HepG2 (cell line): ENCODE results near the gene SLC12A2. TPM values are rescaled to one million over a fixed set of nuclear protein-coding genes. Genes with fewer than 3 reads are reported as not detected.

Experiments
- ATAC-seq: fragments of 200-7000 bp; cut with Tn5 transposase; 3 replicates; pipeline ENCODE4 v1.9.1; 2020; ENCODE audit warnings: mild to moderate bottlenecking, moderate library complexity
- BruUV-seq: library from RNA; stranded (reverse); fragments of 400-500 nt; replicated peaks from 2 replicates; lab custom pipeline; 2021; lab: Mats Ljungman, UMichigan
- CTCF ChIA-PET: fragments of 300-600 bp; formaldehyde crosslinking; extraction: SDS; loops from one replicate; lab custom pipeline; 2021; ENCODE audit warnings: low total read pairs, inconsistent platforms, low intra/inter-chr PET ratio; lab: Yijun Ruan, JAX
- POLR2A ChIA-PET: fragments of 350-600 bp; sonication (Branson Sonifier 250); formaldehyde crosslinking; loops from one replicate; lab custom pipeline; 2020; ENCODE audit warnings: antibody characterized with exemption, inconsistent platforms; lab: Yijun Ruan, JAX
- DNase-seq: peaks from one replicate; pipeline ENCODE4 v3.0.0-alpha.2; 2015; ENCODE audit warnings: low spot score
- FAIRE-seq: peaks from 3 replicates; lab custom pipeline; 2011; peaks lifted over from hg19 to GRCh38; lab: Jason Lieb, UNC
- H2AFZ ChIP-seq: one replicate; pipeline ENCODE4 v1.6.1; 2011; ENCODE audit warnings: low read length, inconsistent platforms
- H3K27ac ChIP-seq: fragments of 300-600 bp; 3 replicates; pipeline ENCODE4 v1.8.0; 2011; ENCODE audit warnings: mixed run types, mild to moderate bottlenecking, mixed read lengths, low read length, inconsistent platforms; ENCODE audit not compliant: insufficient read depth; ENCODE audit errors: extremely low read length
- H3K27me3 ChIP-seq, 2 experiments: fragments of 200-600 bp in 1 of 2; 2 replicates in 1 of 2; 3 replicates in 1 of 2; pipeline versions ENCODE4 v1.6.0 to v1.8.0; 2011; ENCODE audit warnings: low read length in 2 of 2, mild to moderate bottlenecking in 2 of 2, moderate library complexity in 2 of 2, inconsistent platforms in 1 of 2; ENCODE audit not compliant: insufficient read depth in 2 of 2, control insufficient read depth in 1 of 2
- H3K36me3 ChIP-seq, 2 experiments: fragments of 200-600 bp in 1 of 2; replicated peaks in 1 of 2; 2 replicates in 1 of 2; 3 replicates in 1 of 2; pipeline versions ENCODE4 v1.5.1 to v1.8.0; 2011; ENCODE audit warnings: low read length in 2 of 2, inconsistent platforms in 1 of 2; ENCODE audit not compliant: insufficient read depth in 2 of 2, control insufficient read depth in 1 of 2
- H3K4me1 ChIP-seq: 2 replicates; pipeline ENCODE4 v1.5.1; 2012; ENCODE audit warnings: low read length, inconsistent platforms; ENCODE audit not compliant: insufficient read depth
- H3K4me2 ChIP-seq: 2 replicates; pipeline ENCODE4 v1.6.0; 2011; ENCODE audit warnings: low read depth, low read length, inconsistent platforms
- H3K4me3 ChIP-seq, 3 experiments: fragments of 200-600 bp in 1 of 3; sonication (generic), shearing (Covaris generic) in 1 of 3; replicated peaks in 1 of 3; 2 replicates each; pipeline ENCODE4 v1.5.1; 2011 to 2016; ENCODE audit warnings: low read length in 3 of 3, inconsistent platforms in 2 of 3, low read depth in 2 of 3, mild to moderate bottlenecking in 2 of 3, control low read depth in 1 of 3, mixed read lengths in 1 of 3; ENCODE audit not compliant: insufficient read depth in 1 of 3
- H3K79me2 ChIP-seq: one replicate; pipeline ENCODE4 v1.6.1; 2011; ENCODE audit warnings: low read length, inconsistent platforms; ENCODE audit not compliant: insufficient read depth
- H3K9ac ChIP-seq: 2 replicates; pipeline ENCODE4 v1.6.0; 2011; ENCODE audit warnings: mild to moderate bottlenecking, low read depth, low read length, inconsistent platforms; ENCODE audit not compliant: insufficient read depth
- H3K9me3 ChIP-seq: 2 replicates; pipeline ENCODE4 v1.5.1; 2012; ENCODE audit warnings: mild to moderate bottlenecking, low read length
- H4K20me1 ChIP-seq: 2 replicates; pipeline ENCODE4 v1.6.0; 2011; ENCODE audit warnings: inconsistent platforms, mild to moderate bottlenecking, low read length, moderate library complexity; ENCODE audit not compliant: insufficient read depth
- ADNP ChIP-seq: sonication (generic); formaldehyde crosslinking; IDR thresholded peaks from 2 replicates; pipeline ENCODE4 v1.4.0; 2020; ENCODE audit warnings: missing genetic modification reagents
- DBP ChIP-seq: sonication (generic); formaldehyde crosslinking; IDR thresholded peaks from 2 replicates; pipeline ENCODE4 v1.4.0; 2020; ENCODE audit warnings: missing genetic modification reagents; ENCODE audit errors: not compliant biosample characterization
- ELF4 ChIP-seq: sonication (generic); formaldehyde crosslinking; IDR thresholded peaks from 2 replicates; pipeline ENCODE4 v1.5.0; 2020; ENCODE audit warnings: missing genetic modification reagents, mild to moderate bottlenecking, moderate library complexity, borderline replicate concordance
- RFX3 ChIP-seq: IDR thresholded peaks from 2 replicates; pipeline ENCODE4 v1.6.1; 2016; ENCODE audit warnings: missing biosample characterization, missing genetic modification reagents
- SP5 ChIP-seq: IDR thresholded peaks from 2 replicates; pipeline ENCODE4 v1.6.1; 2016; ENCODE audit warnings: low read depth, borderline replicate concordance
- ZBTB20 ChIP-seq: sonication (generic); formaldehyde crosslinking; IDR thresholded peaks from 2 replicates; pipeline ENCODE4 v1.8.1; 2023; ENCODE audit warnings: missing genetic modification reagents, low read depth, mild to moderate bottlenecking, borderline replicate concordance
- ZNF20 ChIP-seq: sonication (generic); formaldehyde crosslinking; IDR thresholded peaks from 2 replicates; pipeline ENCODE4 v1.4.0; 2020; ENCODE audit warnings: mild to moderate bottlenecking, moderate library complexity, missing genetic modification reagents
- ZNF256 ChIP-seq: sonication (generic); formaldehyde crosslinking; conservative IDR thresholded peaks from 2 replicates; pipeline ENCODE4 v1.4.0; 2020; ENCODE audit warnings: missing genetic modification reagents
- ZNF282 ChIP-seq: fragments of 450-650 bp; IDR thresholded peaks from 2 replicates; pipeline ENCODE4 v1.6.1; 2018; ENCODE audit not compliant: partially characterized antibody
- ZZZ3 ChIP-seq: sonication (generic); formaldehyde crosslinking; IDR thresholded peaks from 2 replicates; pipeline ENCODE4 v1.4.0; 2020; ENCODE audit warnings: missing genetic modification reagents, mild to moderate bottlenecking, borderline replicate concordance
- WGBS: methylation state at CpG from one replicate; pipeline ENCODE4 v1.1.6; 2017; ENCODE audit warnings: low lambda C conversion rate; 5-methylcytosine and 5-hydroxymethylcytosine counted together
- in situ Hi-C: cut with HindIII; loops from 2 replicates; pipeline ENCODE4 v1.10.0; 2017; ENCODE audit warnings: low pct_unique_long_range_greater_than_20kb; ENCODE audit not compliant: extremely low pct_ligation_motif_present
- intact Hi-C: fragments of 100-400 bp; cut with micrococcal nuclease; formaldehyde crosslinking; loops from one replicate; pipeline ENCODE4 v1.10.0; 2022; ENCODE audit not compliant: unreplicated experiment
- polyA plus RNA-seq, 8 experiments: library from polyadenylated mRNA; depleted of rRNA in 3 of 8; stranded (reverse) in 7 of 8; unstranded in 1 of 8; fragments of >200 nt; fragmentation: Illumina TruSeq in 4 of 8; extraction: Trizol in 4 of 8; gene quantifications; 2 replicates each; pipeline versions ENCODE4 v1.2.1 to v1.2.3, GENCODE V29; 2011 to 2016; ENCODE audit warnings: low read depth in 4 of 8, missing spikeins in 1 of 8, mixed read lengths in 1 of 8; ENCODE audit not compliant: insufficient read depth in 1 of 8
- total RNA-seq, 5 experiments: library from RNA; depleted of rRNA; stranded (reverse); fragments of >200 nt; fragmentation: Illumina TruSeq; extraction: Trizol; gene quantifications; 2 replicates each; pipeline ENCODE4 v1.2.3, GENCODE V29; 2016; ENCODE audit warnings: low read depth in 1 of 5
- TF ChIP-seq, protein P1 (sequence below), 2 experiments: sonication (generic) in 1 of 2; formaldehyde crosslinking in 1 of 2; IDR thresholded peaks; 2 replicates each; pipeline versions ENCODE4 v1.6.1 to v1.9.0; 2014 to 2022; ENCODE audit warnings: antibody characterized with exemption in 1 of 2, borderline replicate concordance in 1 of 2, inconsistent platforms in 1 of 2, low read depth in 1 of 2, missing genetic modification reagents in 1 of 2

The SLC12A2 gene
- total and polyA plus RNA-seq, 2 of the 13 experiments (the other 11 are each of a cell fraction or from before 2014, with no cell fraction given), result 4.0 to 9.7 TPM

DNA sequence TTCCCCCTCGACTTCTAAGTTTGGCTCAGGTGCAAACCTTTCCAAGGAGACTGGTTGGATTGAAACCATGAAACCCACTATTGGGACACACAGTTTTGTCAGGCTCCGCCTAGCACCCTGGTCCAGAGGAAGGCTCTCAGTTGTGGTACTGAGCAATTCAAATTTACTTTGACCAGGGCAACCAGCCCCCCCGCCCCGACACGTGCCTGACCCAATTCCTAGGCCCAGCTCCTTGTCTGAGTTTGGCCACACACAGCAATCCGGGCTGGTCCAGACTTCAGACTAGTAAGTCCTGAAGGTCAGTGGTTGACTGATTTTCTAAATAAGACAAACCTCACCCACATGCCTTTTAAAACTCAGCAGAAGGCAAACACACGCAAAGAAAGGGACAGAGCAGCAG lies 132.7 kb downstream of the SLC12A2 start:
- Histone ChIP-seq H3K4me1 (no peaks in the 10 kb centered on the region), H2AFZ (no peak overlapping the region), H3K27me3 (peaks cover 0 to 6% of the 10 kb centered on the region in 2 experiments; a peak in 2 of 5 replicates), H3K9ac (no peak overlapping the region), H3K79me2 (no peaks in the 10 kb centered on the region), H3K4me3 (no peak overlapping the region), H3K27ac (no peak overlapping the region), H3K36me3 (no peaks in the 10 kb centered on the region), H4K20me1 (no peaks in the 10 kb centered on the region), H3K9me3 (no peaks in the 10 kb centered on the region), H3K4me2 (no peak overlapping the region)
- intact Hi-C loops (no loop called here), in situ Hi-C loops (loop anchor here (10.0 to 25.0 kb wide), 4 partner anchors 459 to 1549 kb away; no protein-coding TSS in a partner anchor)
- no TSS peak for BruUV-seq
- no peak for DNase-seq
- no peak for FAIRE-seq
- ChIA-PET POLR2A (no interaction called here), CTCF (no interaction called here)
- no peak for ATAC-seq
- 9% methylated on average over 7 of the region's 7 CpGs for WGBS
- TF ChIP-seq RFX3 (CRISPR knock-in tag) (no peak), ZNF256 (no peak)

DNA sequence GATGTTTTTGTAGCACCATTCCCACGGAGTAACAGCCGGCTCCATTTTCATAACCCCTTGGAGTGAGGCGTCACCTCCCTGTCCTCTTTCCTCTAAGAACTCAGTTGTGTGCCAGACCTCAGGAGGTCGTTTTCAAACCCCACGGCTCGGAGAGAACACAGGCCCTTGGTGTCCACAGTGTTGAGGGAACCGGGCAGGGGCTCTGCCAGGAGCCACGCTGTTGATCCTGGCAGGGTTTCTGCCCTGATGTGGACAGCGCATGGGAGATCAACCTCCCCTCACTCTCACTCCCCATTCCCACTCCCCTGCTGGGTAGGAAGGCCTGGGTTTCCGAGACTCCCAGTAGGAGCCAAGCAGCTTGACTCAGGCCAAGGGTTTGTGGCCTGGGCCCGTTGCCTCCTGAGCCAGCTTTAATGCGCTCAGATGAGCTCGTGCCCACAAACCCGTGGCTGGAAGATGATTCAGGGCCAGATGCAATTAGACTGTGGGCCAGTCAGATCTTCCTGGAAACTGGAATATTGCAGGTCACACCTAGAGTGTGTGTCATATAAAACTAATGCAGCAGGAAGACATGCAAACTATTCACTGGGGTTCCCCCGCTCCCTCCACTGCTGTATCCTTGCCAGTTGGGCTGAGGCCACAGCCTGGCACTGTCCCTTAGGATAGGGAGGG lies 133.4 kb downstream of the SLC12A2 start:
- no peak overlapping the region for H3K27ac ChIP-seq
- H3K4me2 ChIP-seq, result no peak overlapping the region
- H3K9me3 ChIP-seq, result no peaks in the 10 kb centered on the region
- ATAC-seq (no peak; the same call in 2 of the 3 replicates), DNase-seq (no peak), FAIRE-seq (no peak)
- H3K9ac ChIP-seq, result no peak overlapping the region
- no peak overlapping the region for H3K4me3 ChIP-seq
- 17% methylated on average over 15 of the region's 15 CpGs for WGBS
- H3K4me1 ChIP-seq, result no peaks in the 10 kb centered on the region
- no peak overlapping the region for H2AFZ ChIP-seq
- in situ Hi-C loops, result loop anchor here (10.0 to 25.0 kb wide), 4 partner anchors 458 to 1548 kb away; no protein-coding TSS in a partner anchor
- ChIA-PET POLR2A (no interaction called here), CTCF (no interaction called here)
- no TSS peak for BruUV-seq
- no peaks in the 10 kb centered on the region for H3K79me2 ChIP-seq
- H4K20me1 ChIP-seq, result no peaks in the 10 kb centered on the region
- H3K27me3 ChIP-seq, result peaks cover 0 to 6% of the 10 kb centered on the region in 2 experiments; a peak in 2 of 5 replicates
- no peaks in the 10 kb centered on the region for H3K36me3 ChIP-seq
- intact Hi-C loops, result no loop called here
- TF ChIP-seq ZZZ3, result no peak
- TF ChIP-seq ELF4 (CRISPR knock-in tag), result no peak
- TF ChIP-seq, protein P1, sequence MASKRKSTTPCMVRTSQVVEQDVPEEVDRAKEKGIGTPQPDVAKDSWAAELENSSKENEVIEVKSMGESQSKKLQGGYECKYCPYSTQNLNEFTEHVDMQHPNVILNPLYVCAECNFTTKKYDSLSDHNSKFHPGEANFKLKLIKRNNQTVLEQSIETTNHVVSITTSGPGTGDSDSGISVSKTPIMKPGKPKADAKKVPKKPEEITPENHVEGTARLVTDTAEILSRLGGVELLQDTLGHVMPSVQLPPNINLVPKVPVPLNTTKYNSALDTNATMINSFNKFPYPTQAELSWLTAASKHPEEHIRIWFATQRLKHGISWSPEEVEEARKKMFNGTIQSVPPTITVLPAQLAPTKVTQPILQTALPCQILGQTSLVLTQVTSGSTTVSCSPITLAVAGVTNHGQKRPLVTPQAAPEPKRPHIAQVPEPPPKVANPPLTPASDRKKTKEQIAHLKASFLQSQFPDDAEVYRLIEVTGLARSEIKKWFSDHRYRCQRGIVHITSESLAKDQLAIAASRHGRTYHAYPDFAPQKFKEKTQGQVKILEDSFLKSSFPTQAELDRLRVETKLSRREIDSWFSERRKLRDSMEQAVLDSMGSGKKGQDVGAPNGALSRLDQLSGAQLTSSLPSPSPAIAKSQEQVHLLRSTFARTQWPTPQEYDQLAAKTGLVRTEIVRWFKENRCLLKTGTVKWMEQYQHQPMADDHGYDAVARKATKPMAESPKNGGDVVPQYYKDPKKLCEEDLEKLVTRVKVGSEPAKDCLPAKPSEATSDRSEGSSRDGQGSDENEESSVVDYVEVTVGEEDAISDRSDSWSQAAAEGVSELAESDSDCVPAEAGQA (IDR thresholded peaks at IDR 0.05; ENCODE audit: low read depth), result no peak
- TF ChIP-seq, protein P1 (CRISPR knock-in tag; IDR thresholded peaks at IDR 0.05; ENCODE audit: borderline replicate concordance), result no peak
- no peak for TF ChIP-seq SP5
- no peak for TF ChIP-seq DBP
- no peak for TF ChIP-seq ZBTB20 (CRISPR knock-in tag)
- TF ChIP-seq ZNF20 (CRISPR knock-in tag), result no peak
- TF ChIP-seq ADNP (CRISPR knock-in tag), result no peak
- TF ChIP-seq ZNF282, result no peak
